ENCODE results near the gene ARHGEF7.
A peak's percentile ranks its signal among the peaks of the same experiment; 100 is the strongest.
"Not testable (repeated sequence)": the region's sequence is repeated elsewhere in the genome, so short reads cannot be mapped to it uniquely, and the experiment has no call there.

ARHGEF7 gene

DNA sequence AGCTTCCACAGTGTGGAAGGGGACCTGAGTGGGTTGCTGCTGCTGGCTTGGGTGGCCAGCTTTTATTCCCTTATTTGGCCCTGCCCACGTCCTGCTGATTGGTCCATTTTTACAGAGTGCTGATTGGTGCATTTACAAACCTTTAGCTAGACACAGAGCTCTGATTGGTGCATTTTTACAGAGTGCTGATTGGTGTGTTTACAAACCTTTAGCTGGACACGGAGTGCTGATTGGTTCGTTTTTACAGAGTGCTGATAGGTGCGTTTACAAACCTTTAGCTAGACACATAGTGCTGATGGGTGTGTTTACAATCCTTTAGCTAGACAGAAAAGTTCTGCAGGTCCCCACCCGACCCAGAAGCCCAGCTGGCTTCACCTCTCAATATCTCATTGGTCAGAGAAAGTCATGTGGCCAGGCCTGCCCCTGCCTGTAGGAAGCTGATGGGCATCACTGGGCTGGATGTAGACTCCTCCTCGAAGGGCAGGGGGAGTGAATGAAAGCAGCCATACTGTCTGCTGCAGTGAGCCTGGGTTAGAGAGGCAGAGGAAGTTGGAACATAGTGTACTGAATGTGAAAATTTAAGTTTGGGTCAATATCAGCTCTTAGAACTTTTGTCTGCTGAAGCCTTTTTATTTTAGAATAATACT, 83.7 kb downstream of the ARHGEF7 start:
- DNase-seq (ENCODE audit: low read depth), result not testable (repeated sequence)

DNA sequence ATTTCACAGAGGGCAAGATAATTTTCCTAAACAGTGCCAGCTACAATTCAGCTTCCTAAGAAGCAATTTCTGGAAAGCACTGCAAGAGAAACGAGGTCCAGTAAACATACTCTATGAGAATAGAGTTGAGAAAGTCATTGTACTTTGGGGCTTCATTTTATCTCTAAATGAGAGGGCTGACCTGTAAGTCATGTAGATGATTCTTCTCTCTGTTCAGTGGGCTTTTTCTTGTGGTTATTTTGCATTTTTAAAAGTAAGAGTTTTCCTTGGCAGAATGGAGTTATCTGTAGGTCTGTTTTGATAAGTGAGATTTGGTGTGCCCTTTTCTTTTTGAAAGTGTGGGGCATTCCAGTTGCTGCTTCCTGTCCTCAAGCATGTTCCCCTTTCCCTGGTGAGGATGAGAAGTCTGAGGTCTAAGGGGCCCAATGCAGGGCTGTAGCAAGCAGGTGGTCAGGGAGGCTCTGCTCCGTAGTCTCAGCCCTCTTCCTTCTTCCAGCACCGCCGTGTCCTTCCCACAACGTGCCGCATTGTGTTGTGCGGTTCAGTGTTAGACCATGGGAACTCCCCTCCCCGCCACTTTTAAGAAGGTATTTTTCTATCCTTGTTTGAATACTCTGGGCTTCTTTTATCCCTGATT, 86.3 kb downstream of the ARHGEF7 start:
- no peak for DNase-seq (ENCODE audit: low read depth)

DNA sequence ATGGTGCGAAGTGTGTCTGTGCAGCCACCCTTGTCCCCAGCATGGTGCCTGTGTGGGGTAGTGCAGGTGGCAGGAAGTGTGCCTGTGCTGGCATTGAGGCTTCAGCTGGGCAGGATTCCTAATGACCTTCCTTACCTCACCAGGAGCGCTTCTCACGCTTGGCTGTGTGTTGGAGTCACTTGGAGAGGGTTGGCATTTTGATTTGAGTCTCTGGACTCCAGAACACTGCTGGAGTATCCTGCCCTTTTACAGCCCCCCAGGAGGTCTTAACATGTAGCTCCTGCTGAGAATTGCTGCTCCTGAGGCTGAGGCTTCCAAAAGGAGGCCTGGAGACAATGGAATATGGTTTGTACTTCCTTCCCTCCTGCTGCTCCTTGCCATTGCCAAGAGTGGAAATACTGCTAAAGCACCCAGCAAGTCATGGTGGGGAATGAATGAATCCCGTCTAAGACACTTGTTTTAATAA, 87.1 kb downstream of the ARHGEF7 start:
- DNase-seq (ENCODE audit: low read depth), result no peak

DNA sequence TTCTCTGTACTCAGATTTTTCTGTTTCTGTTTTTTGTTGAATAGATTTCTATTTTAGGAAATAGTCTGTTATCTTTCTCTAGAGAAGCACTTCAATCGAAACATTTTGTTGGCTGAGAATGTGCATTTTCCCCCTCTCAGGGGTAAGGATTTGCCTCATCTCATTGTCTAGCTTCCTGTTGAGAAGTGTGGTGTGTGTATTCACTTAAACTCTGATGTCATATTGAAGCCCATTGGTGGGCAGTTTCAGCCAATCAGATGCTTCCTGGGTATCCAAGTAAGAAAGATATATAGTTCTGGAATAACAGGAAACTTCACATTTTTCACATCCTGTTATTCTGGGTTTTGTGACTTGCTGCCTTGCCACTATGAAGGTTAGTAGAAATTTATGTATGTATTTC, 87.6 kb downstream of the ARHGEF7 start:
- no peak for DNase-seq (ENCODE audit: low read depth)

DNA sequence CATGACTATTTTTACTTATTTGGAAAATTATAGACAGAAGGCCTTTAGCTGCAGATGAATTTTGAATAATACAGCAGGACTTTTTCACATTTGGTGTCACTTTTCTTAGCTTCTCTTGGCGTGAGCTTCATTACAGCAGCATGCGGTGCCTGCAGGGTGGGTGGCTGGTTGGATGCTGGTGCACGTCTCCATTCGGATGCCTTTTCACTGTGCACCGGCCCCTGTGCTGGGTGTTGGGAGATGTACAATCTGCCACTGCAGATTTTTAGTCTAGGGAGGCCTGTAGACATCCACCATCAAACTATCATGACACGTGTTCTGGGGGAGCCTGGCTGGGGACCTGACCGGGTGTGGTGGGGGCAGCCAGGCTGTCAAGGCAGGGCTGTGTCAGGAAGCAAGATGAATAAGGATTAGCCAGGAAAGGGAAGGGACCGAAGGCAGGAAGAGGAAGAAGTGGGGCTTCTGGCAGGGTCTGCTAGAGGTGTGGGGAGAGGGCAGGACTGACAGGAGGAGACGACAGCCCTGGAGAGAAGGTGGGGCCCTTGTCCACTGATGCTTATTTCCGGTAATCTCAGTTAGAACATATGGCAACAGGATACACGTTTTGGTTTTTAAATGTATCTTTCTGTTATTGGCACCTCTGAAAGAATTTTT, 88.8 kb downstream of the ARHGEF7 start:
- DNase-seq (ENCODE audit: low read depth), result no peak

DNA sequence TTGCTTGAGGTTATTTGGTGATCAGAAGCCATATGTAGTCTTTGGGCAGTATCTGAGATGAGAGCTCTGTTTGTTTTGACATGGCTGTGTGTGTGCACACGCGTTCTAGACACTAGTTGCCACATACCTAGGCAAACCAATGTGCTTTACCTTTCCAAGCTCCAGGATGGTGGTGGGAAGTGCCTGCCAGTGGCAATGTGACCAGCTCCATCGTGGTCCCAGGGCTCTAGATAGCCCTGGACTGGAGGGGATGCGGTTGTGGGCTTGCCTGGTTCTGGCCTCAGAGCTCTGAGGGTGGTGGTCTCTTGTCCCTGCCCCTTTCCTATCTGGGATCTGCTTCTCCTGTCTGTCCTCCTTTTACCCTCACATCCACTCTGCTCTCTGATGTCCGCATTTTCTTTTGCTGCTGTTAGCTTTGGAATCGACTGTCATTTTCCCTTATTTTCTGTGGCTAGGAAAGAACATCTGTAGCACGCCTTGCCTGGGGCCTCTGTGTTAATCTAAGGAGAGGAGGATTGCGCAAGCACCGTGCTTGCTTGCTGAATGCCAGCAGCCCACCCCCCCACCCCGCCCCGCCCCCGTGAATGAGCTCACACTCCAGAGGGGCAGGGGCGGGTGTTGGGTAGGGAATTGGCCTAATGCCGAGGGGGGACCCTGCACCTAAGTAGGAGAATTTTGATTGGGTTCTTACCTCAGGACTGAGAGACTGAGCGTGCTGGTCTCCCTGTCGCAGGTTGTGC, 89.5 kb downstream of the ARHGEF7 start:
- DNase-seq (ENCODE audit: low read depth), result no peak

DNA sequence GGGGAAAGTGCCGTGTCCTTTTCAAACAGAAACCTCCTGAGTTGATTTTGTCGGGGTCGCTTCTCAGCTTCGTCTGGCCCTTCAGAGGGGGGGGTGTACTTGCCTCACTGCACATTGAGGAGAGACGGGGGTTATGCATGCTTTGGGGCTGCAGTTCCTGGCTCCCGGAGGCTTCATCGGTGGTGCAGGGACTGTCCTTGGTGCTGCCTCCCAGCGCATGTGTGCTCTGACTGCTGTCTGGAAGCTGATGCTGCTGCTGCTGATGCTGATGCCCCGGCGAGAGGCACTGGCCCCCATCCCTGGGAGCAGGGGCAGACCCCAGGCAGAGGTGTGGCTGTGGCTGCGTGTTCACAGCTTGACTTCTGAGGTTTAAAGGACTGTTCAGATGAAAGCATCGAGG, 91.0 kb downstream of the ARHGEF7 start:
- no peak for DNase-seq (ENCODE audit: low read depth)

DNA sequence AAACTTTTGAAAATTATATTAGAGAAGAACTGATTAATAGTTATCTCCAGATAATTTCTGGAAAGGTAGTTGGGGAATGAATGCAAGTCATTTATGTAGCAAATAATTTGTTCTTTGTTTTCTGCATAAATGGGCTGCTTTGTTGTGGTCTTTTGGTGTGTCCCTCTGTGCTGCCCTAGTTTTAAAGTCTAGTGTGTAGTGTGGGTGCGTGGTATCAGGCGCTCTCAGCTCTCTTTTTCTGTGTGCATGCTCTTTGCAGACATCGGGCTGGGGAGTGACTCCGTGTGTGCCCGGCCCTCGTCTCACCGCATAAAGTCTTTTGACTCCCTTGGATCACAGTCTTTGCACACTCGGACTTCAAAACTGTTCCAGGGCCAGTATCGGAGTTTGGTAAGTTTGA, 94.5 kb downstream of the ARHGEF7 start:
- DNase-seq (ENCODE audit: low read depth), result no peak

DNA sequence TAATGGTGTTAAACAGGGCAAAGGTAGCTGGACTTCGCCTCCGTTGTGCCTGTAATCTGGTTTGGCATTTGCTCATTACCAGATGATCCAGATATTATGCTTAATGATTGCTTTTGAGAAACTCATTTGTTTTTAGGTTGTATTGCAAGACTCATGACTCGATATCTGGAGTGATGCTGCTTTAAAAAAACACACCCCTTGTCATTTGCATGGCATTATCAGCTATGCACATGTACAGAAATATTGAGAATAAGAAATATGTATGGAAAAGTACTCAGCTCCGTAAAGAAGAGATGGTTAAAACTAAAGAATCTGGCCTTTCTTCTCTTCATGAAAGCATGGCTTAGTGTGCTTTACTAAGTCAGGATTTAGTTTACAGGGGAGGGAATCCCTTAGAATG, 95.0 kb downstream of the ARHGEF7 start:
- DNase-seq (ENCODE audit: low read depth), result no peak

DNA sequence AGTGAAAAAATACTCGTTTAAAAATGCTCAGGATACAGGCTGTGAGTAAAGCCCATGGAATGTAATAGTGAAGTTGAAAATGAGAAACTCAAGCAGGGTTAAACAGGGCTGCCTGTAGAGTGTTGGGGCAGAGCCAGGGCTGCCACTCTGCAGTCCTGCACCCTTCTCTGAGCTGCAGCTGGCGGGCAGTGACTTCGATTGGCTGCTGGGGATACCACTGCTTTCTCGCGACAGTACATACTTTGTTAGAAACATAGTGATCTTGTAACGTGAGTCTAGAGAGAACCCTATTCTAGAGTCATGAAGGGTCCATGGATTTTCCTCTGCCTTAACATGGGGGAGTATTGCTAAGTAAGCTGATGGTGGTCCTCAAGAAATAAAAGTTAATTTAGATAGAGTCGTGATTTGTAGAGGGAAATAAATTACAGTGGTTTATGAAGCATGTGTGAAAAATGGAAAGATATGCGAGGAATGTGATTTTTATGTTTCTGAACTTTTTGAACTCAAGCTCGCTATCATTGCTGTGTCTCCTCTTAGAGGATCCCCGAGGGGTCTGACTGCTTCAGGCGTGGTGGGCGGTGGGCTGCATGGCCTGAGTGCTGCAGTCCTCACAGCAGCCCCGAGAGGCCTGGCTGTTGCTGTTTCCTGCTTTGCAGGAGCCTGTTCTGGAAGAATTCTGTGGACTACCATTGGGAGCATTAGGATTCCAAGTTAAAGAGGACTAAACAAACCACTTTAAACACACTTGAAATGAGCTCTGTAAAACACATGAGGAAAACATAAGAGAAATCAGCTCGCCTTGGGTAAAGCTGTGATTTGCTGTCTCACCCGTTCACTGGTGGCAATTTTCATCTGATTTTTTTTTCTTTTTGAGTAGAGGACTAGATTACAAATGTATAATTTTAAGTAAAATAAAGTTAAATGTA, 95.7 kb downstream of the ARHGEF7 start:
- no peak for DNase-seq (ENCODE audit: low read depth)

DNA sequence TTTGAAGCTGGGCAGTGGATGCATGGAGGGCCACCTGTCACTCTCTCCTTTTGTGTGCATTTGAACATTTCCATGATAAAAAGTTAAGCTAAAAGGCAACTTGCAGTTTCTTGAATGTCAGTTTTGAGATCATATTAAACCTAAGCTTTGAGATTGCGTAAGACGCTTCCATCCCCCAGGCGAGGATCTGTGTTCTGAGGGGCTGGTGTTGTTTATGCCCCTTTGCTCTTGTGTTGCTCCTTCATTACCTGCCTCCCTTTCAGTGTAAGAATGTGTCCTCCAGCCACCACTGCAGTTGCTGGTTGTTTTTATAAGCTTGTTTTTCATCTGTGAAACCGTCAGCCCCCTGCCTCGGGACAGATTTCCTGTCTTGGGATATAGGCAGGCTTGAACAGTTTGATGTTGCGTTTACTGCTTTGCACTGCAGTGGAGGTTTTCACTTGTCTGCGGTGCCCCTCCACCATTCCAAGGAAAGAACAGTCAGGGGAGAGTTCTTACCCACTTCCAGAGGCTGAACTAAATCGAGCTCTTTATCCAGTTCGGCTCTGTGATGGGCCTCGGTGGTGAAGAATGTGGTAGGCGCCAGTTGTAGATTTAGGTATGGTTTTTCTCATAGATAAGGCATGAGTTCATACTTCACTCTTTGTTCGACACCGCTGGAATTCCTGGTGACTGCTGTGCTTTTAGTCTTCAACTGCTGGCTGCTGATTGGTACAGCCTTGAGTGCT, 96.8 kb downstream of the ARHGEF7 start:
- no peak for DNase-seq (ENCODE audit: low read depth)

DNA sequence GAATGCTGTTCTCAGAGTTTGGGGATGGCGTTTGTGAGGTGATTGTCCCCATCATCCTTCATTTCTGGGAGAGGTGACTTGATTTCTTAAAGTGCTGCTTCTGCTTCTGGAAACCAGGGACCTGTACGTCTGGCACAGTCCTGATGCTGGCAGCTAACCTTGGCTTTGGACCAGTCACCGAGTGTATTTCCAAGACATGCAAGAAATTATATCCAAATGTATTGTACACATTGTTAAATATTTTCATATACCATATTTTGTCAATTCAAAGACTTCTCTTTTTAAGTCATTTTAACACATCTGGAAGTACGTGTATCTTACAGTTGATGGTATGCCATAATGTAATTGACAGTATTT, 97.4 kb downstream of the ARHGEF7 start:
- no peak for DNase-seq (ENCODE audit: low read depth)

DNA sequence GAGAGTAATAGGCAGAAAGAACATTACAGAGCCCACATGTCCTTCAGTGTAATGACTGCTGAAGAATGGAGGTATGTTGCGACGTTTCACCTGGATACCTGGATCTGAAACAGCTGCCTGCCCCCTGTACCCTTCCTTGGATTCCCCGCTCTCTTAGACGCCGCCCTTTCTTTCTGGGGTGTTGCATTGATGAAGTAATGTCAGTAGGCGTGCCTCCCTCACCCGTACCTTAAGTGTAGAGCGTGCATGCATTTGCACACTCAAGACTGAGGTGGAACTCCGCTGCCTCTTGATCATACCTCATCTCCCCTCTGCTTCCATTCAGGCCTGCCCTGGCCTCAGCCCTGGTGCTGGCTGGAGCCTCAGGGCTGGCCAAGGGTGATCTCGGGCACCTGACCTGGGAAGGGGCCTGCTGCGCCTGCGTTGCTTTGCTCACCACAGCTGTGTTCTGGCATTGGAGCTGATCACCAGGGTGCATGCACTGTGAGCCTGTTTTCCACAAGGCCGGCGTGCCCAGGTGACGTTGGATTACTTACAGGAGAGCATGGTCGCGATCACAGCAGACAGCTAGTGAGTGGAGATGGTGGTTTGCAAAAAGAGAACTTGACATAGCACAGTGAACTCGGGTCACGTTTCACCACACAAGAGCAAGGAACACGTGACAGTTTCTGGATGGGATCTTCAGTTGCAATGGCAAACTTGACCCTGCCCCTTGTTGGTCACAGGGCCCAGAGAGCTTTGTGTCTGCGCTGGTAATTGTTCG, 99.0 kb downstream of the ARHGEF7 start:
- no peak for DNase-seq (ENCODE audit: low read depth)

DNA sequence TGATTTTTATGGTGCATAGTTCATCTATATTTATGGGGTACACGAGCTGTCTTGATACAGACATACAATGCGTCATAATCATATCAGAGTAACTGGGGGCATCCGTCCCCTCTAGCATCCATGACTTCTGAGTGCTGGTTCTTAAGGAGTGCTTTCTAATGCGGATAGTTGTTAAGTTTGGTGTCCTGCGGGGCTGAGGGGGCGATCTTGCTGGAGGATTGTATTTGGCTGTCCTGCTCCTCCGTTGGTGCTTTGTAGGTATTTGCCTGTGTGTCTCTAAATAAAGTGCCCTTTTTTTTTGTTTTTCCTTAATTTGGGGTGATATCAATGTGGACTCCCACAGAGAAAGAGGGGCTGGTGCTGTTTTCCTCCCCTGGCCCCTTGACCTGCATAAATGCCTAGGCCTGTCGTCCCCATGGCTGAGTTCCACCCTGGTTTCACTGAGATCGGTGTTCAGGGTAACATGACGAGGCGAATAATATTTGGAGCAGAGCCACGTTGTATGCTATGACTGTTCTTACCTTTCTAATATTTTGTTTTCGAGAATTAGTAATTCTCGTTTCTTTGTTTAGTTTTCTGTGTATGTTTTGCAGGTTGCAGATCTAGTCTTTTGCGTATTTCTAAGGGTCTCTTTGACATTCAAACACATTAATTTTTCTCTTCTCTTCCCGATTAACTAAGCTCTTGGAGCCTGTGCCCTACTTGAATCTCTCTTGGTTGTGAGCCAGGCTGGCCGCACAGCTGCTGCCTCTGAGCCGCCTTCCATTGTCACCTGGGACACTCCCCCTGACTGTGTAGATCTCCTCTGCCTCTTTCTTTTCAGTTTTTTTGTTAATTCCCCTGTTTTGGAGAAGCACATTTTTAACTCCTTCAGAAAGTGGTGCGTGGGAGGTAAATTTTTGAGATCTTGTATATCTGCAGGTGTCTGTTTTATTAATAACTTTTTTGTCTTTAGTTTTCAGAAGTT, 100.3 kb downstream of the ARHGEF7 start:
- no peak for DNase-seq (ENCODE audit: low read depth)

DNA sequence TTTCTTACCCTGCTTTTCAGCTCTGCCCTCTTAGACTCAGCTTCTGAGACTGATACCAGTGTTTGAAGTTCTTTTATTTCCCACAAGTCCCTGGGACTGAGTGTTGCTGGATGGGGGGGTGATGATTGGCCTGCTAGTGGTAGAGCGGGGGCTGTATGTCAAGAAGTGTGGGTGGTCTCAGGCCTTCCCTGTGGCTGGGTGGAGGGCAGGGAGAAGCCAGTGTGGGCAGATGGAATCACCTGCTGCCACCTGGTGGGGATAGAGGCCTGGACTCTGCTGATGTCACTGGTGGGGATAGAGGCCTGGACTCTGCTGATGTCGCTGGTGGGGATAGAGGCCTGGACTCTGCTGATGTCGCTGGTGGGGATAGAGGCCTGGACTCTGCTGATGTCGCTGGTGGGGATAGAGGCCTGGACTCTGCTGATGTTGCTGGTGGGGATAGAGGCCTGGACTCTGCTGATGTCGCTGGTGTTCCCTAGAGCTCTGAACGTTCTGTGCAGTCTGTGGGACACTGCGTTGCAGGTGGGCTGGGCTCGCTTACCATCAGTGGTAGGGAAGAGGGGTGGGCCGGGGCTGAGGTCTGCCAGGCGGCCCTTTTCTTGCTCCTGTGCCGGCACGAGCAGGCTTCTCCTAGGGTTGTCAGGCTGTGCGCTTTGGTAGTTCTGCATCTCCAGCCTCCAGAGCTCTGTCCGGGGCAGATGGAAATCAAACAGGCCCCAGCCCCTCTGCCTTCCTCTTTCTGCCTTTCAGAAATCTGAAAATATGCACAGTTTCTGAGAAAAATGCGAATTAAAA, 101.3 kb downstream of the ARHGEF7 start:
- peak; percentile 18 for DNase-seq (ENCODE audit: low read depth)

DNA sequence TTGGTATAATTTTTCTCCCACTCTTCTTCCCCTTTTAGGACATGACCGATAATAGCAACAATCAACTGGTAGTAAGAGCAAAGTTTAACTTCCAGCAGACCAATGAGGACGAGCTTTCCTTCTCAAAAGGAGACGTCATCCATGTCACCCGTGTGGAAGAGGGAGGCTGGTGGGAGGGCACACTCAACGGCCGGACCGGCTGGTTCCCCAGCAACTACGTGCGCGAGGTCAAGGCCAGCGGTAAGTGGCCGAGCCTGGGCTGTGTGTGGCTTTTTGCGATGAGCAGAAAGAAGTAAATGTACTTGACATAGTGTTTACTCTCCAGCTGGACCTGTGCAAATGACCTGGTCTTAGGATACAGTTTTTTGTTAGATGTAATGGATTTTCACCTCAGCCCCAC, 102.5 kb downstream of the ARHGEF7 start:
- DNase-seq (ENCODE audit: low read depth), result no peak

DNA sequence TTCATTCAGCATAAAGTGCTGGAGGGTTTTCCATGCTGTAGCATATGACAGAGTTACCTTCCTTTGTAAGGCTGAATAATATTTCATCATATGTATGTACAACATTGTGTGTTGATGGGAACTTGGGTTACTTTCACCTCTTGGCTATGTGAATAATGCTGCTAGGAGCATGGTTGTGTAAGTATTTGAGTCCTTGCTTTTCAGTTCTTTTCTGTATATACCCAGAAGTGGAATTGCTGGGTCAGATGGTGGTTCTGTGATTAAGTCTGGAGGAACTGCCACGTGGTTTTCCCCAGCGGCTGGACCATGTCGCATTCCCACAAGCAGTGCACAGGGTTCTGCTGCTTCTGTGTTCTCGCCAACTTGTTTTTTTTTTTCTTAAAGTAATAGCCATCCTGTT, 104.2 kb downstream of the ARHGEF7 start:
- no peak for DNase-seq (ENCODE audit: low read depth)

DNA sequence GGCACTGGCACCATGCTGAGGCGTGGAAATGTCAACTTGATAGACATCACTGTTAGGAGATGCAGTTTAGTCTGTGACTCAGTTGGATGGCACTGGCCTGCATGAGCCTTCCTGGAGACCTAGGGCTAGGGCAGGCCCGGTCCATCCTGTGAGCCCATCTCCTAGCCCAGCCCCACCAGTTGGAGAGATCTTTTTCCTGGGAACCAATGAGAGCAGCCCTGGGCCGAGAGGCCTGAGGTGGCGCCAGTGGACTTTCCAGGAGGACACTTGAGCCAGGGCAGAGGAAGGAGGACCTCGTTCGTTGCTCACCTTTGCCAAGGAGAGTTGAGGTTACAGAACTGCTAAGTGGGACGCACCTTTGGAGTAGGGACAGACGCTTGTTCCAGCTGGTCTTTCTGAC, 104.8 kb downstream of the ARHGEF7 start:
- no peak for DNase-seq (ENCODE audit: low read depth)

All from stimulated activated CD8-positive, alpha-beta memory T cell treated with anti-CD3 and anti-CD28 coated beads, Interleukin-4, amount 100 ng/mL, for 24 hours (primary cell).